Measurements from ENCODE around the gene ACER3.
"Not testable (repeated sequence)": the region's sequence is repeated elsewhere in the genome, so short reads cannot be mapped to it uniquely, and the experiment has no call there.

ACER3 gene

DNA sequence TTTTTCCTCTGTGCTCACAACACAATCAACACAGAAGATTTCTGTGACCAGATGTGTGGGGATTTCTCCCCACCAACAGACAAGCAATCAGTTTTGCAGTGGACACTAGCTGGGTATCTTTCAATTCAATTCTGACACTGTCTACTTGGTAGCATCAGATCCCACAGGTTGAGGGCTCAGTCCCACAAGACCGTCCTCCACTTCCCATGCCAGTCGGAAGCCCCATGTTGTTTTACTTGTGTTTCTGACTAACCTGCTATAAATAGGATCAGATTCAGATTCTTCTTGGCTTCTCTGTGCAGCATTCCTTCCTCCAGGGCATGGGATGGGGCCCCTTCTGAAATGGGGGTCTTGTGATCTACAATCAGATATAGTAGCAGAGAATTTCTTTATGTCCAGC, 19.6 kb downstream of the ACER3 start:
- no peak for DNase-seq

DNA sequence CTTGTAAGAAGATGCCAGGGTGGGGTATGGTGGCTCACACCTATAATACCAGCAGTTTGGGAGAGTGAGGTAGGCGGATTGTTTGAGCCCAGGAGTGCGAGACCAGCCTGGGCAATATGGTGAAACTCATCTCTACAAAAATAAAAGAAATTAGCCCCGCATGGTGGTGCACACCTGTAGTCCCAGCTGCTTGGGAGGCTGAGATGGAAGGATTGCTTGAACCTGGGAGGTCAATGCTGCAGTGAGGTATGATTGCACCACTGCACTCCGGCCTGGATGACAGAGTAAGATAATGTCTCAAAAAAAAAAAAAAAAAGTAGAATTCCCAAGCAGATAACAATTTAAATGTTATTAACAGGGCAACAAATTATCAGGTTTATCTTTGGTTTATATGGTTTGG, 20.2 kb downstream of the ACER3 start:
- DNase-seq = no peak

DNA sequence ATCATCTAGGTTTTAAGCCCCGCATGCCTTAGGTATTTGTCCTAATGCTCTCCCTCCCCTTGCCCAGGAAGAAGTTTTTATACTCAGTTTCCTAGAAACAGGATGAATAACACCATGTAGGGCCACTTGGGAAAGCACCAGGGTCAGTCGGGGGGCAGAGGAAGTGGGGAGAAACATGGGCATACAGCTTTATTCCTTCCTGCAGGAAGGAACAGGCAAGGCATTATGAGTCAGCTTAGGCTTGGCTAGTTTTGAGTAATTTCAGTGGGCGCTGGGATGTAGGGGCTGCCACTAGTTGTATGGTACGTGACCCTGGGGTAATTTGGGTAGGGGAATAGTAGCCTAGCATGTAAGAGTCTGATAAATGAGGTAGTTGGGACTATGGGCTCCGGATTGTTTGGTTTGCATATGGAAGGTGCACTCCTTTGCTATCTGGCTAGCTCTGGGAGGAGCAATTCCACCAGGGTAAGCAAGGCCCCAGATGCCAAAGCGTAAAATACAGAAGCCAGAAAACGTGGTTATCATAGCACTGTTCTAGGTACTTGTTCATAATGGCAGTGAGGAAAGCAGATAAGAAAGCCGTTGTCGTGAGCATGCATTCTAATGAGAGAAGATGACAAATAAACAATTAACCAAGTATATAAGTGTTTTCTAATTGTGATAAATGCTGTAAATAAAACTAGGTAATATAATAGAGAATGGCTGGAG, 24.8 kb downstream of the ACER3 start:
- no peak for DNase-seq

DNA sequence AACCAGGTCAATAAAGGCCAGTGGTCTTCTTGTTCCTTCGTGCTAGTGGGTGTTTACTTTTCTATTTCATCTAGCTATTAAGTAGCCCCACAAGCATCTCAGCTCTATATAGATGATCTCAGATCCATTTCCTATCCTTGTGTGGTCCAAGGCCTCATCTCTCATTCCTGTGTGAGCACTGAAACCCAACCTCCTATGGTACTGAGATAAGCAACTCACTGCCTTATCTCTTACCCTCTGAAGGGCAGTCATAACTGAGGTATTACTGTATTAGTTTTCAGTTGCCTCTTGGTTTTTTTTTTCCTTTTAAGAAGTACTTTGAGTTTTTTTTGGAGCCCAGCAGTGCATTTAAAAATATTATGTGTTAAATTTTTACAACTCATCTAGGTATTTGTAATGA, 28.3 kb downstream of the ACER3 start:
- DNase-seq = no peak

DNA sequence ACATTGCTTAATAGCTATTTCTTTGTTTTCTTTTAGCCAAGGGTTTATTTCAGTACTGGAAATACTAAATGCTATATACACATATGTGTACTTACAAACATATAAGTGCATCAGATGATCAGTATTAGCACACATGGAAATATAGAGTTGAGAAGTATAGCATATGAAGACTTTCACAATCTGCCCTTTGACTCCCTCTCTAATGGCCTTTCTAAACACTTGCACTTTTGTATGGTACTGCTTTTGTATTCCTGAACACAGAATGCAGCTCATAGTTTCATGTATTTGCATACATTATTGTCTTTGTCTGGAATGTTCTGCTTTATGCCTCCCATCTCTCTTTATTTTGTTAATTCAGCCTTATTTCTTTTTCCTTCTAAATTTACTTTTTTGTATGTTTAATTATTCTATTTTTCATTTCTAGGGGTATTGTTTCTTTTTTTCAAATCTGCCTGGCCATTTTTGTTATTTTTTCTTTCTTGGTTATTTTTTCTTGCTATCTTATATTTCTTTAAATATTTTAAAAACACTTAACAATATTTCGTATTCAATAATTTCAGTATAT, 28.8 kb downstream of the ACER3 start:
- no peak for DNase-seq

DNA sequence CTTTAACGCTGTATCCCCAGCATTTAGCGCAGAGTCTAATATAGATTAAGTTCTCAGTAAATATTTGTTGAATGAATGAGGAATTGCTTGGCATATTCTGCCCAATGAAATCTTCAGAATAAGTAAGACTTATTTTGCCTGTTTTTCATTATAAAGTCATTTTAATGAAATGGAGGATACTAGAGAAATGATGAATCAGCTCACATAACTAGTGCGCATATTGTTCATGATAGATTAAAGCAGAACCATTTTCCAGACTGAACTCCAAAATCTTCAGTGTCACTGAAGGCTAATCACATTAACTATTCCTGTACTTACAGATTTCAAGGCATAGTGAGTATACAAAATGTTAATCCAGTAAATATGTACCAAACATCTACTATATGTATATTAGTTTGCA, 29.6 kb downstream of the ACER3 start:
- DNase-seq = no peak

DNA sequence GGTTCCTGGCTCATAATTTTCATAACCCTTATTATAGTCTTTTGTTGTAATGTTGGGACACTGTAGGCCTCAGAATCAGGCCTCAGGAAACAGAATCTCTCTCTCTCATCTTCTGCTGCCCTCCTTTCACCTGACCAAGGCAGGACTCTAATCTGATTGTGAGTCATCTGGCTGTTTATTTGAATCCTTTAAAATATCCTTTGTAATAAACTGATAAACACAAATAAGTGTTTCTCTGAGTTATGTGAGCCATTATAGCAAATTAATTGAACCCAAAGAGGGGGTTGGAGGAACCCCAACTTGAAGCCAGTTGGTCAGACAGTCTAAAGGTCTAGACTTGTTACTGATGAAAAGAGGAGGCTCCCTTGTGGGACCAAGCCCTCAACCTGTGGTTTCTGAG, 30.6 kb downstream of the ACER3 start:
- DNase-seq = no peak

DNA sequence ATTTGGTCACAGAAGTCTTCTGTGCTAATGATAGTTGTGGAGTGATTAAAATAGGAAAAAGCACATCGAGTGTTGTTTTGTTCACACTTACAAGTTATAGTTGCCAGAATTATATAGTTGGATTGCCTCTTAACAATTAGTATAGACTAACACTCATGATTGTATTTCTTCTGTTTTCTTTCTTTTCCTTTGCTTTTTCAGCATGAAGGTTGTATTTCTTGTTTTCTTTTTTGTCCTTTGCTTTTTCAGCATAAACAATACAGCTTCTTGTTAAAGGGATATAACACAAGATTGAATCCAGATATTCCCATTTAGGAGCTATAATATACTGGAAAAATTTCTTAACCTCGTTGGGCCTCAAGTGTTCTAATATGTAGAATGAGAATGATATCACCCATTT, 31.1 kb downstream of the ACER3 start:
- DNase-seq = no peak

DNA sequence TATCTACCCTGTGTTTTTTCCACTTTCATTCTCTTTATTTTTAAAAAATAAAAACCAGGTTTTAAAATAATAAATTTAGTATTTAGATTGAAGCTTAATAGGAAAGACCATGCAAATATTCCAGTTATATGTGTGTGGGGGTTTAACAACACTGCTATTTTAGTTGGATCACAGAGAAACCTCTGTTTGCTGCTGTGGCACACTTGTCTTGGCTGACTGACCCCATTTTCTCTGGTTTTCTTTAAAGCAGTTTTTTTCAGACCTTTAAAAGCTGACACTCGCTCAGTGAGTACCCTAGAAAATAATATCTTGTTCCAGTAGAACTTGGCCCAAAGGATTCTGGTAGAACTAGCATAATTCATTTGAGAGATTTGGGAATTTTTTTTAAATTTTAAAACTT, 31.6 kb downstream of the ACER3 start:
- DNase-seq = no peak

DNA sequence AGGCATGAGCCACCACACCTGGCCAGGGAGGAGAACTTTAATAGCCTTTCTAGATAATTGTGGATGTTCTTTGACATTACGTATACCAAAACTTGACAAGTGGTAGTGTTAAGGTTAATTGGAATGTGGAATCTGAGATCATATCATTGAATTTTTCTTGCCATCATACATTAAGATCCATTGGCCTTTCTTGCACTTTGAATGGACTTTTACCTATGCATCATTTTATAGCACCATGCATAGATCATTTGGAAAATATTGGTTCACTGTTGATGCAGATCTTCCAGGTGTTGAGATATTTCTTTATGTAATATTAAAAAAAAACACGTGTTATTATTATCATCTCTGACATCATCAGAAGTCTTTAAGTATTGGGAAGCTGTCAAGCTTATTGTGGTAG, 36.5 kb downstream of the ACER3 start:
- no peak for DNase-seq

DNA sequence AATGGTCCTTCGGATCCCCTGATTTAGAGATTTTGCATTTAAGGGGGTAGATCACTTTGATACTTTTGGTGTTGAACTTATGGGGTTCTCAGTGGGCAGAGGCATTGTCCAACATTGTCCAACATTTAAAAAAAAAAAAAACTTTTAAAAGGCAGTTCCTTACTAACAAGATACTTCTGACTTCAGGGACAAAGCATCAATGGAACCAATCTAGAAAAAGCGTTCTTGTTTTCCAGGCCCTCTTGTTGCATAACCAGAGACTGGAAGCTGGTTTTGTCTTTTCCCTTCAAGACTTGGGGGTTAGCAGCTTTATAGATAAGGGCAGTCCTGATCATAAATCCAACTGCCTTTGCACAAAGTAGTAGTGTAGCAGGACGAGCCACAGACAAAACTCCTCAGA, 40.4 kb downstream of the ACER3 start:
- DNase-seq = no peak

DNA sequence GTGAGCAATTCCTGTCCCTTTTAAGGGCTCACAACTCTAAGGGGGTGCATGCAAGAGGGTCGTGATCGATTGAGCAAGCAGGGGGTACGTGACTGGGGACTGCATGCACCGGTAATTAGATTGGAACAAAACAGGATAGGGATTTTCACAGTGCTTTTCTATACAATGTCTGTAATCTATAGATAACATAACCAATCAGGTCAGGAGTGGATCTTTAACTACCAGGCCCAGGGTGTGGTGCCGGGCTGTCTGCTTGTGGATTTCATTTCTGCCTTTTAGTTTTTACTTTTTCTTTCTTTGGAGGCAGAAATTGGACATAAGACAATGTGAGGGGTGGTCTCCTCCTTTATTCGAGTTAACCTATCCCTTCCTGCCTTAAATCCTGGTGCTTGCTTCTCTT, 40.9 kb downstream of the ACER3 start:
- not testable (repeated sequence) for DNase-seq

DNA sequence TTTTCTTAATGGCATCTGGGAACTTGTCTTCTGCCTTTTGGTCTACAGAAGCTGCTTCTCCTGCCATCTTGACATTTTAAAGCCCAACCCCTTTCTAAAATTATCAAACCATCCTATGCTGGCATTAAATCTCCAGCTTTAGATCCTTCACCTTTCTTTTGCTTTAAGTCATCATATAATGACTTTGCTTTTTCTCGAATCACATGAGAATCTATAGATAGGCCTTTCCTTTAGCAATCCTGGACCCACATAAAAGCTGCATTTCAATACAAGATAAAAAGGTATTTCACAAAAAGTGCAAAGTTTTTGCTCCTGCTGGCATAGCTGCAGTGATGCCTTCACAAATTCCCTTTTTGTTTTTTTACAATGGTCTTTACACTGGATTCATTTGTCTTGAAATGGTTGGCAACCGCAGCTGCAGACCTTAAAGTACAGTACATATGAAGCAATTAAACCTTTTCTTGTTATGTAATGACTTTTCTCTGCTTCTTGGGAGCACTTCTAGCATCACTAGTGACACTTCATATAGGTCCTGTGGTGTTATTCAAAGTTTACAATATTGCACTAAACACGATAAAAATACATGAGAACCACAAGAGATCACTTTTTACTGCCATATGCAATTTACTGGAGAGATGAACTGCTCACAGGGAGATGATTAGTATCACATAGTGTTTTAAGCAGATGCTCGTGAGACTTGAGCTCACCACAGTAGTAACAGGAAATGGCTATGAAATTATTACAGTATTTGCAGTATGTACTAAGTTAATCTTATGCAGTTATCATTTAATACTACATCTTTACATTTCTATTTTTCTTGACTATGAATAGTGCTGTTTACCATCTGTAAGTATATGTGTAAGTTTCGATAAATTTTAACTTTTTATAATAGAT, 41.6 kb downstream of the ACER3 start:
- no peak for DNase-seq

DNA sequence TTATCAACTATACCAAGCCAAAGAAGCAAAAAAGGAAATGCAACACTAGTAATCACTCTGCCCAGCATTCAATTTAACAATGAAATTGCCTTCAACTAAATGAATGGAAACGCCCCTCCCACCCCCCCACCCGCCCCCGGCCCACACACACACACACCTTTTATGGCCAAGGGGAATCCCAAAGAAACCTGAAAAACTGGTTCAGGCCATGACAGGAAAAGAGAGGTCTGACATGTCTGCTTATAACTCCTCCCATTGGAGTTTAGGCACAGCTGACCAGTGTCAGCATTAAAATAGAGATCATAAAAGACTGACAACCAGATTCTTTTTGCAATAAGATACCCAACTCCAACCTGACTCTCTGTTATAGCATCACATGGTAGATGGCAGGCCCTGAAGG, 42.6 kb downstream of the ACER3 start:
- DNase-seq = no peak

DNA sequence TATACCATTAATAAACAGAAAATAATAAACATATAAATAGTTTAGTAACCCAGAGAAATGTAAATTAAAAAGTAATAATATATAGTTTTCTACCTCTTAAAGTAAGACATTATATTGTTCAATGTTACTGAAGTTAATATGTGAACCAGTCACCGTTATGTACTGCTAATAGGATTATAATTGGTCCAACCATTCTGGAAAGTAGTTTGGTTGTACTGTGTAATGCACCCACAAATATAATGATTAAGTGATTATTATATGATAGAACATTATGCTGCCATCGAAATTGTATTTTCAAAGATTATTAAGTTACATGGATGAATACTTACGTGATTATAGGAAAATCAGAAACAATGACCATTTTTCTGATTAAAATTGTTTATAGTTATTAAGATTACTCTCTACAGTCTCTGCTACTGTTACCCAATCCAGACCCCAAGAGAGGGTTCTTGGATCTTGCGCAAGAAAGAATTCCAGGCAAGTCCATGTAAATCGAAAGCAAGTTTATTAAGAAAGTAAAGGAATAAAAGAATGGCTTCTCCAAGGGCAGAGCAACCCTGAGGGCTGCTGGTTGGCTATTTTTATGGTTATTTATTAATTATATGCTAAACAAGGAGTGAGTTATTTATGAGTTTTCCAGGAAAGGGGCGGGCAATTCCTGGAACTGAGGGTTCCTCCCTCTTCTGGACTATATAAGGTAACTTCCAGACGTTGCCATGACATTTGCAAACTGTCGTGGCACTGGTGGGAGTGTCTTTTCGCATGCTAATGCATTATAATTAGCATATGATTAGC, 50.1 kb downstream of the ACER3 start:
- no peak for DNase-seq

DNA sequence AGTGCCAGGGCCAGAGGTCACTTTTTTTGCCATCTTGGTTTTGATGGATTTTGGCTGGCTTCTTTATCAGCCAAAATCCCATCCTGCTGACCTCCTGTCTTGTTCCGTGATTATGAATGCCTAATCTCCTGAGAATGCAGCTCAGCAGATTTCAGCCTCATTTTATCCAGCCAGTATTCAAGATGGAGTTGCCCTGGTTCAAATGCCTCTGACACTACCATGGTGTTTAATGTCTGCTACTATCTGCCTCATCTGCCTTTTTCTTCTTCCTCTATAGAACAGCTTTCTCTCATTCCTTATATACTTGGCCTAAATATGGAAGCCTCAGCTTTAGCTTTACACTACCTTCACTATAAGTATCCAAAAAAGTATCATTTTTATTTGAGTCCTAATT, 50.7 kb downstream of the ACER3 start:
- no peak for DNase-seq

DNA sequence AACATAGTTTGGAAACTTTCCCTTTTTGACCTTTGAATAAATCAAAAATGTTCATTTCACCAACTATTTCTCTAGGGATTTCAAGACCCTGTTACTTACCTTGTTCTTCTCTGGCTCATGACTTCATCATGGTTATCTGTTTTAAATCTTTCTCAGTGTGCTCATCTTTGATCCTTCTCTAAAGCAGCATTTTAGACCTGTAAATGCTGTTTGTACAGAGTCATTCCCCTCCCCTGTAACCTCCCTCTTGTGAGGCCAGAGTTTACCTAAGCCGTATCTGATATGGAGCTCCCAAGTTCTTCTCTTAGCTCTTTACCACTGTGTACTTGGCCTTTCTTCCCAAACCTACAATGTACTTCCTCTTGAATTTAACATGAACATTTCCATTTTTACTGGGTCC, 56.0 kb downstream of the ACER3 start:
- no peak for DNase-seq

DNA sequence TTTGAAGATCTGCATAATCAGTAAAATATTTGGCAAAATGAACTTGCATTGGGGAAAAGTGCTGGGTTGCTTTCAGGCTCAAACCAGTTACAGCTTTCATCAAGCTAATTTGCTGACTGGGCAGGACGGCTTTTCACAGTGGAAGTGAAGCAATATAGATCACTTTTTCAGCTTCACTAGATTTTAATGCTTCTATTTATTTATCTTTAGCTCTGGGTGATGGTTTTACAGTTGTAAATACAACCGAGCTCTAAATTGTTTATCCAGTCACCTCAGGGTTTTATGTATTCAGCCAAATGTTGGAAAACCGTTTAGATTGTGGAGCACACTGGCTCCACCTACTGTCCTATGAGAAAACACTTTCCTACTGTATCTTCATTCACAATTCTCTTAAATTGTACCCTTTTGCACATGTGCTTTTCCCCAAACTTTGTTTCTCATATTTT, 58.2 kb downstream of the ACER3 start:
- peak; percentile 53 for DNase-seq

DNA sequence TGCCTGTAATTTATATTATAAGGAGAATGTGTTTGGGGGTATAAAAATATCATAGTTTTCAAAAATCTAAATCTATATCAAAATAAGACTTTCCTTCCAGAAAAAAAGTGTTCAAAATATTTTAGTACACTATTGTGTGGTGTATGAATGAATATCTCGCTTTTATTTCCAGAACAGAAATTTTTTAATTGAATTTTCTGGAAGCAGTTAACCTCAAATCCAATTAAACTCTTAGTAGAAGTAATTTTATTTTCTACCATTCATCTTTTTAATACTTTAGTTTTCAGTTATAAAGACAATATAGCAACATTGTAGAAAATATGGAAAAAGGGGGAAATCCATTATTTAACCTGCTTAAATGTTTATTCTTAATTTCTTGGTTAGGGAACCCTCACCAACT, 58.7 kb downstream of the ACER3 start:
- DNase-seq = no peak

DNA sequence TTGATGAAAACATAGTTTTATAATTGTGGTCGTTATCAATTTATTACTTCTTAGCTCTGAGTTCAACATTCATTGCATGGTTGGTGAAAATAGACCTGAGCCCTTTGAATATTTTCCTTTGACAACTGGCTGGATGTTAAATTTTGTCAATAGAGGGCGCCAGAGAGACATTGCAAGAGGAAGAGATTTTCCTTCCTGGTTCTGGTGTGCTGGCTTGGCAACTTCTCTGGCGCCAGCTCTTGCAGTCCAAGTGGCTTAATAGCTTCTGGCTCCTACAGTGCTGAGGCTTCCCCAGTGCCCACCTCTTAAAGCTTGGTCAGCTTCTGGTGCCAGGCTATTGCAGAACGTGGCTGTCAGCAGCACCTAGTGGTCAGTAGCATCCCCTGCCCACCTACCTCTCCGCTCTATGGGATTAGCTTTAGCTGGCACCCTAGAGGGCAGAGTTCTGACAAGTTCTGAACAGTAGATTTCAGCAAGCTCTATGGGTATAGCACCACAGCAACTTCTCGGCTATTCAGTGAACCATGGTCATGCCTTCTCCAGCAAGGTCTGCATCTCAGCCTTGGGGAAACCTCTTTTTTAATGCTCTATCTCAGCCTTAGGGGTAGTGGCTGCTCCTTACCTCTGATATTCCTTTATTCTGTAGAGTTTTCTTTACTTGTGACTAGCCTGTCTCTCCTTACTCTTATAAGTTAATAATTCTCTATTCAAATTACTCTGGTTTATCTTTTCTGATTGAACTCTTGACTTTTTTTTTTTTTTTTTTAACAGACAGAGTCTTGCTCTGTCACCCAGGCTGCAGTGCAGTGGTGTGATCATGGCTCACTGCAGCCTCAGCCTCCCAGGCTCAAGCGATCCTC, 59.4 kb downstream of the ACER3 start:
- peak; percentile 75 for DNase-seq

DNA sequence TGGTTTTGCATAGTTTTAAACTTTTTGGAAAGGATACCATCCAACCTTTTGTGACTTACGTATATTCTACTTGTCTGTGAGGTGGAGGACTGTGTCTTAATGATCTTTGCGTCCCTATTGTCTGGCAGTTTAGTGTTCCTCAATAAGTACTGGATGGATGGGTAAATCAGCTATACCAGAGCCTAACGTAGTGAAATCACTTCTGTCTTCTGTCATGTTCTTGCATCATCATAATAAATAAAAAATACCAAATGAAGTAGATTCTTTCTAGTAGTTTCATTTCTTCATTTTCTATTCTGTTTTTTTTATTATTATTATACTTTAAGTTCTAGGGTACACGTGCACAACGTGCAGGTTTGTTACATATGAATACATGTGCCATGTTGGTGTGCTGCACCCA, 66.4 kb downstream of the ACER3 start:
- DNase-seq = no peak

DNA sequence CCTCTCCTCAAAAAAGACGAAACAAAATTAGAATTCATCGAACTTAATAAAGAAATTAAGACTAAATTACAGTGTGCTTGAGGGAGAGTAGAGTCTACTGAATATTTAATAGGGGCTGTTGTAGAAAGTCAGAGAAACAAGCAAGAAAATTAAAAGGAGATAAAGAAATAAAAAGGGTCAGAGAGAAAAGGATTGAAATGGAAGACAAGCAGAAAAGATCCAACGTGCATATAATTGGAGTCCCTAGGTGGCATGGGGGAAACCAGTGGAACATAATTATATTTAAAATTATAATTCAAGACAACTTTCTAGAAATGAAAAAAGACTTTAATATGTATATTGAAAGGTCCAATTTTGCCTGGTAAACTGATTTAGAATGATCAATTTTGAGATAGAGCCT, 74.3 kb downstream of the ACER3 start:
- no peak for DNase-seq
